UCSD-AML1 (cell line): ENCODE data around the gene RPL12.

ENCODE experiments used
- DNase-seq: peaks from one replicate; lab custom pipeline; 2025; ENCODE audit not compliant: unreplicated experiment; lab: John Stamatoyannopoulos, UW

The RPL12 gene

DNA sequence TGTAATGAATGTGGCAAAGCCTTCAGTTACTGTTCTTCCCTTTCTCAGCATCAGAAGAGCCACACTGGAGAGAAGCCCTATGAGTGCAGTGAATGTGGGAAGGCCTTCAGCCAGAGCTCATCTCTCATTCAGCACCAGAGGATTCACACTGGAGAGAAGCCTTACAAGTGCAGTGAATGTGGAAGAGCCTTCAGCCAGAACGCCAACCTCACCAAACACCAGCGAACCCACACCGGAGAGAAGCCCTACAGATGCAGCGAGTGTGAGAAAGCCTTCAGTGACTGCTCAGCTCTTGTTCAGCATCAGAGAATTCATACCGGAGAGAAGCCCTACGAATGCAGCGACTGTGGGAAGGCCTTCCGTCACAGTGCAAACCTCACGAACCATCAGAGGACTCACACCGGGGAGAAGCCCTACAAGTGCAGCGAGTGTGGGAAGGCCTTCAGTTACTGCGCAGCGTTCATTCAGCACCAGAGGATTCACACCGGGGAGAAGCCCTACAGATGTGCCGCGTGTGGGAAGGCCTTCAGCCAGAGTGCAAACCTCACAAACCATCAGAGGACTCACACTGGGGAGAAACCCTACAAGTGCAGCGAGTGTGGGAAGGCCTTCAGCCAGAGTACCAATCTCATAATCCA, 6.8 kb downstream of the RPL12 start:
- DNase-seq: no peak

DNA sequence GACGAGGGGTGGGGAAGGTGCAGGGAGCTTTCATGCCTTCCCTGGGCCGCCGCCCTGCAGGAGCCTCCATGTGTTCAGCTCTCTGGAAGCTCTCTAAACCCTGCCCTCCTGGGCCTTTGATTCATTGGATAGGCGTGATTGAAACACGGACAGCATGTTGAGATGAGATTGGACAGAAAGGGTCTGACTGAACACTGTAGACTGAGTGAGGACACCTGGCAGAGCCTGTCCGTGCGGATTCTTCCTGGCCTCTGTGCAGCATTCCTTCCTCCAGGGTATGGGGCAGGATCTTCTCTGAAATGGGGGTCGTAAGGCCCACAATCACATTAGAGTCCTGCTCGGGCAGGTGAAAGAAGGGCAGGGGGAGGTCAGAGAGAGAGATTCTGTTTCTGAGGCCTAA, 12.8 kb downstream of the RPL12 start:
- DNase-seq: no peak

DNA sequence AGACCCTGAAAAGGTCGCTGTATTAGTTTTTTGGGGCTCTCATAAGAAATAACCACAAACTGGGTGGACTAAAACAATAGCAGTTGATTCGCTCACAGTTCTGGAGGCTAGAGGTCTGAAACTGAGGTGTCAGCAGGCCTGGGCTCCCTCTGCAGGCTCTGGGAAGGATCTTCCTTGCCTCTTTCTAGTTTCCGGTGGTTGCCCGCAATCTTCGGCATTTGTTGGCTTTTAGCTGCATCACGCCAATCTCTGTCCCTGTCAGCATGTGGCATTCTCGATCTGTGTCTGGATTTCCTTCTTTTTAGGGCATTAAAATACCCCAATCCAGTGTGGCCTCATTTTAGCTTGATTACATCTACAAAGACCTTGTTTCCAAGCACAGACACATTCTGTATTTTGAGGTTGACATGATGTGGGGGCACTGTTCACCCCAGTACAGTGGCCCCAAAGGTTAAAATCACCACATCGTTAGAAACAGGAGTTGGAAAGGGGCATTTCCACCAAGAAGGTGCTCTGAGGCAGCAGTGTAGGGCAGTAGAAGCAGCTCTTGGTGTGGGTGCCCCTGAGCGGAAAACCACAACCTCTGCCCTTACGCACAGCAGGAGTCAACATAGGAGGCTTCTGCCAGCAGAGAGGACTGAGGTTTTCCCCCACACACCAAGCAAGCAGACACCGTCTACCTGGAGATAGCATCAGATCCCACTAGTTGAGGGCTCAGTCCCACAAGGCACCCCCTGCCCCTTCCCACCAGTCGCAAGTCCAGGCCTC, 13.5 kb downstream of the RPL12 start:
- DNase-seq: no peak

DNA sequence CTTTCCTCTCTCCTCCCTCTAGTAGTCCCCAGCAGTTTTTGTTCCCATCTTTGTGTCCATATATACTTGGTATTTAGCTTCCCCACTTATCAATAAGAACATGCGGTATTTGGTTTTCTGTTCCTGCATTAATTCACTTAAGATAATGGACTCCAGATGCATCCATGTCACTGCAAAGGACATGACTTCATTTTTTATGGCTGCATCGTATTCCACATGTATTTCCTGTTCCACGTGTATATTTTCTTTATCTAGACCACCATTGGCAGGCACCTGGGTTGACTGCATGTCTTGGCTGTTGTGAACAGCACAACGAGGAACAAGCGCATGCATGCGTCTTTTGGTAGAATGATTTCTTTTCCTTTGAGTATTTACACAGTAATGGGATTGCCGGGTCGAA, 20.8 kb downstream of the RPL12 start:
- DNase-seq: no peak

DNA sequence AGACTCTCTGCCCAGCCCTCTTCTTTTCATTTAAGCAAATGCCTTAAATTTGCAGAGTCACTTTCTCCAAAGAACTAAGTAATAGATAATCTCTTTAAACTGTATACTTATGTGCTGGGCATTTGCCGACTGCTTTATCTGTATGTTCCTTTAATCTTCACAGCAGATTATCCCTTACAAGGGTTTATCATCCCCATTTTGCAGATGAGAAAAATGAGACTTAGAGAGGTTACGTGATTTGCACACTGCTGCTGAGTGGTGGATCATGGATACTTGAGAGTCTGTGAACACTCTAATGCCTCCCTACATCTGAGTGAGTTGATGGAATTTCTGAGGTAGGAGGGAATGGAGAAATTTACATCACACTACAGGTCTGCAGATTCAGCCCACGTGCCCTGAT, 22.9 kb downstream of the RPL12 start:
- no peak for DNase-seq

DNA sequence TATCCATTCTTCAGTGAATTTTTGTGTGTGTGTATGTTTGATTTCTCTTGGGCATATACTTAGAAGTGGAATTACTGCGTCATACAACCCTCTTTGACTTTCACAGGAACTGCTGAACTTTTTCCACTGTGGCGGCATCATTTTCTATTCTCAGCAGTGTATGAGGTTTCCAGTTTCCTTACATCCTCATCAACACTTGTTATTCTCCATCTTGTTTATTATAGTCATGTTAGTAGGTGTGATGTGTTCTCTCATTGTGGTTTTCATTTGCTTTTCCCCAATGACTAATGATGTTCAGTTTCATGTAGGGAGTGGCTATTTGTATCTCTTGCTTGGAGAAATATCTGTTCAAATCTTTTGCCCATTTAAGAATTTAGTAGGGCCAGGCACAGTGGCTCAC, 24.4 kb downstream of the RPL12 start:
- no peak for DNase-seq

DNA sequence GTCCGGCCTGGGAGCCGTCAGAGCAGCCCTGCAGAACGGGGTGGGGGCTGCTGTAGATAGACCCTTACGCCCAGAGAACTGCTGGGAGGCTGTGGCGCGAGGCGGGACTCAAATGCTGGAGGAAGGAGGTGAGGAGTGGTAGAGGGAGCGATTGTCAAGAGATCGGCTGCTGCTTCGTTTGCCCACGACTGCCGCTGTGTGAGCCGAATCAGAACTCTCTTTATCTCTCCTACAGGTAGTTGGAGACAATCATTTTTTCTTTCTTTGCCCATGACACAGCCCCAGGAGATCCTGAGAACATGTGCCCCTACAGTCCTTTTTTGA, 26.6 kb downstream of the RPL12 start:
- DNase-seq: no peak

DNA sequence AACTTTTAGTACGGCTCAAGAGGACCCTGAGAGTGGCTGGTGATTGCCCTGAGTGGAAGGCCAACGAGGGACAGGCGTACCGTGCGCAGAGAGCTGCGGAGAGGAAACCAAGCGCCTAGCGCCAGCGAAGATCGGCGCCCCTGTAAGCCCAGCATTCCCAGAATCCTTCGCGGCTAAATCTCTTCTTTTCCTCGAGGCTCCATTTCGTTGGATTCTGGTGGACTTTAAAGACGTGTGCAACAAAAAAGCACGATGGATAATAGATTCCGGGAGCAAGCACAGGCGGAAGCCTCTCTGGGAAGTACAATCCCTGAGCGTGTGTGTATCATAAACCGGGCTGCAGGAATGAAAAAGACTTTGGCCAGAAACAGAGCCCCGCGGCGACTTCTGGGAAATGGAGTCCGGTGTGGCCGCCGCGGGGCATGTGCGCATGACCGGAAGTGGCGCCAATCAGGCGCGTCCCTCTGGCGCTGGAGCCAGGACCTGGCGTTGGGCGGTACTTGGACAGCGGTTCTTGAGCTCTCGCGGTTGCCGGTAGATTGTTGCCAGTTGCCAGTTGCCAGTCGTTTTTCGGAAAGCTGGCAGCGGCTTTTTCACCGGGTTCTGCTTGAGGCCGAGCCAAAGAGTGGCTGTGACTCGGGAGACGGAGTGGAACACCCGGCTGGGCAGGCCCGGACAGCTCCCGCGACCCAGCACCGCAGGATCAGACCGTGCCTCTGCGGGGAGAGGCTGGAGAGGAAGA, 27.1 kb downstream of the RPL12 start, which contains the start of gene ZNF79:
Gene ZNF79, plus strand, starts transcription at position 449 of the 742 bp plus-strand sequence. CDS start 406 bp downstream, outside the sequence.
- DNase-seq: peak; percentile 91

DNA sequence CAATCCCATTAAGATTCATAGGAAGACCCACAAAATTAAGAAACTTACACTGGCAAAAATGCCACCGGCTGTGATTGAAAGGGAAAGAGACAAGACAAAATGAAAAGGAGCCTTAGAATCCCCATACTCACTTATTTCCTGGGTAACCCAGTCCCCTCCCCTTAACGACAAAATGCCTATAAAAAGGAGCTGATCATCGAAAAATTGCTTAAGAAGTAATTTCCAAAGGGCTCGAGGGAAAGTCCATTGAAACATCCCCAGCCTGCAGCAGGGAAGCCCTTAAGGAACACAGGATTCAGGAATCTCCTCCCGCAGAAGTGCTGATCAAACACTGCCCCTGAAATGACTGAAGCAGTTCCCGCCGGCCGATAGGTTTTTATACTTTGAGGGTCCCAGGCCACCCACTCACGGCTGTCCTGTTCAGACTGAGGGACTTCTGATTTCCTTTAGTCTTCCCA, 27.7 kb downstream of the RPL12 start:
- DNase-seq: no peak

DNA sequence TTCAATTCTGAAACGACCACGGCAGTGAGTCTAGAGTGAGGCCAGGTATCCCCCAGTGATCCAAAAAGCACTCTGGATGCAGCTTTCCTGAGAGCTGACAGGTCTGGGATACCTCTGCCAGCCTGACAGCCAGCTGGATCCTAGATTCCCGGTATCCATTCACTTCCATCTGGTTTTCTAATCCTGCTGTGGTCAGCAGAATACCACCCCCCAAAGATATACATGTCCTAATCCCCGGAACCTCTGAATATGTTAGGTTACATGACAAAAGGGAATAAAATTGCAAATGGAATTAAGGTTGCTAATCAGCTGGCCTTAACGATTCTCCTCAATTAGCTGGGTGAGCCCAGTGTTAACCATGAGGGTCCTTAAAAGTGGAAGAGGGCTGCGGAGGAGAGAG, 28.4 kb downstream of the RPL12 start:
- no peak for DNase-seq

DNA sequence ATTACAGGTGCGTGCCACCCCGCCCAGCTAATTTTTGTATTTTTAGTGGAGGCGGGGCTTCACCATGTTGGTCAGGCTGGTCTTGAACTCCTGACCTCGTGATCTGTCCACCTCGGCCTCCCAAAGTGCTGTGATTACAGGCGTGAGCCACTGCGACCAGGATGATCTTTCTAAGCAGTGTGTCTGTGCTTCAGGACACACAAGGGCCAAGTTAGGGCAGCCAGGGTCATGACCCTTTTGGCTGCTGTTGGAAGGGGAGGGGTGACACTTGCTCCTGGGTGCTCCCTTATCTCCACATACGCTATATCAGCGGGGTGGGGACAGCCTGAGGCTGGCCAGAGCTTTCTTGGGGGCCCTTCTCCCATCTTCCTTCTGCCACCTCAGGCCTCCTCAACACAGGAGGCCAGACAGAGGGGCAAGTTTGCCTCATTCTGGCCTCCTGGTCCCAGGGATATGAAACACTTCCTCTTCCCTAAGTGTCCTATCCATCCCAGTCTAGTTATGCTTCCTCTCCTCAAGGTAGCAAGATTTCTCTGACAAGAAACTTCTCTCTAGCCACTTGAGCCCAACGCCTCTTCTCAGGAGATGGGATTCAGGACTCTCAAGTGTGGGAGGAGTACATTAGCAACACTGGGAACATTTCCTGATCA, 28.9 kb downstream of the RPL12 start:
- no peak for DNase-seq

DNA sequence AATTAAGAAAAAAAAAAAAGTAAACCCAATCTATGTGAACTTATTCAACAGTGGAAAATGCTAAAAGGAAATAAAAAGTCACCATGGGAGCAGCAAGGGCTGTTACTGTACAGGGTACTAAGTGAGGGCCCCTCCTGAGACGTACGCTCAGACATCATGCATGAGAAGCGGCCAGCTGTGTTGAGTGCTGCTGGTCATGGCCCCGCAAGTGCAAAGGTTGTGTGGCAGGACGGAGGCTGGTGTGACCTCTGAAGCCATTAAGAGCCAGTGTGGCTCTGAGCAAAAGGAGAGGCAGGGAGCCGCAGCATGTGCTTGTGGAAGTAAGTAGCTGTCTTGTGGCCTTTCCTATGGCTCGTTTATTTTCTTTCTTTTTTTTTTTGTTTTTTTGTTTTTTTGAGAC, 30.1 kb downstream of the RPL12 start:
- no peak for DNase-seq

DNA sequence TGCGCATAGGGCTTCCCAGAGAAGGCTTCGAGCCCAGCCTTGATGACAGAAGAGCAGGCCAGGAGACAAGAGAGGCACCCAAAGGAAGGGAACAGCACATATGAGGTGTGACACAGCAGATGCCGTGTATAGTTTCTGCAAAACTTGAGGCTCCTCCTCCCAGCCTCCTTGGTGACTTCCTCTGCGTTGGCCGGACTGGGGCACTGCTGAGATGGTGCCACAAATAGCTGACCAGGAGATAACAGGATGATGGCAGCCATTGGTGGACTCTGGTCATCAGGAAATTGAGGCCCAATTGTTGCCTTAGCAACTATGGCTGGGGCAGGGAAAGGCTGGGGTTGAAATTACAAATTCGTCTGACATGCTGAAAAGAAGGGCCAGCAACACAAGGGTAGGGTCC, 31.9 kb downstream of the RPL12 start:
- peak; percentile 28 for DNase-seq

DNA sequence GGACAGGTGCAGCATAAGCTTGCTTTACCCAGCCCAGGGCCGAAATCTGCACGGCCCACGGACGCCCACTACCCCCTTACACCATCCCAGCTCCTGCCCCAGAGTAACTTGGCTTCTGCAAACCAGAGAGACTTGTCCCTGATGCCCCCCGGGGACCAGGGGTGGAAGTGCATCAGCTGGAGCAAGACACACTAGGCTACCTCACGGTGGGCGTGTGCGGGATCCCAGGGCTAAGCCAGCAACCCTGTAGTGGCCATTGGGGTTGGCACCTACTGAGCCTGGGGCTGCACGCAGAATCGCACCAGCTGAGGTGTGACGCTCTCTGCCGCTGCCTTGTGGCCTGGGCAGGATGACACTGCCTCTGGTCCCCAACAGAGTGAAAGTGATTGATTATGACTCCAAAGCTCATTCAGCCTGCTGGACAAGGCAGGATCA, 33.2 kb downstream of the RPL12 start:
- peak; percentile 61 for DNase-seq

DNA sequence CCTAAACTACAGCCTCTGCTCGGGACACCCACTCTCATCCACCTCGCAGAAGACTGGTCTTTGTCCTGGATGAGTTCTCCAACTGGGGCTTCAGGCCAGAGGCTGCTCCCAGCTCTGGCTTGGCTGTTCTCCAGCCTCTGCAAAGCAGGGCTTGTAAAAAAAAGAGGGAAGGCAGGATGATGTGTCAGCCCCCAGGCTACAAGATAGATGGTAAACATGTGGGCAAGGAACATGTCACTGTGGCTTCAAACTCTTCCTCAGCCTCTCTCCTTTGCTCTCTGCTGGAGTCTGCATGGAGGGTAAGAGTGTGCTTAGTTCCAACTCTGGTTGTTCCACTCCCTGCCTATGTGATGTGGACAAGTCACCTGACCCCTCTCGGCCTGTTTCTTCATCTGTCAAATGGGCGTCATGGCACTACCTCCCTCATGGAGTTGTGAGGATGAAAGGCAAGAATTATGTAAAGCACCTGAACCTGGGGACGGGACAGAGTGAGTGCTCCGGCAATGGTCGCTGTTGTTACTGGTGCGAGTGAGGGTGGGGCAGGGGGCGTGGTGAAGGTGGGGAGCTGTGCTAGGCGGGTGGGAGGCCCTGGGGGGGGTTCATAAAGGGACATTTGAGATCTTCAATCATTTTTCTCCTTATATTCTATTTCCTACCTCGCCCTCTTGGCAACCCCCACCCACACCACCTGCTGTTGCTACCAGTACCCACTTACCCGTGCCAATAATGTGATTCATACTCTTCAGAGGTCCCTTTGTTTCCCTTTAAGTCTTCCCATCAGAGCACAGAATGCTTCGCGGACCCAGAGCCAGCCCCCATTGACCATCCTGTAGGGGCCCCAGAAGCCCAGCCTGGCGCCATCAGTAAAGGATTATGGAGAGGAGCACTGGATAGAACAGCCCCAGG, 33.8 kb downstream of the RPL12 start:
- no peak for DNase-seq

DNA sequence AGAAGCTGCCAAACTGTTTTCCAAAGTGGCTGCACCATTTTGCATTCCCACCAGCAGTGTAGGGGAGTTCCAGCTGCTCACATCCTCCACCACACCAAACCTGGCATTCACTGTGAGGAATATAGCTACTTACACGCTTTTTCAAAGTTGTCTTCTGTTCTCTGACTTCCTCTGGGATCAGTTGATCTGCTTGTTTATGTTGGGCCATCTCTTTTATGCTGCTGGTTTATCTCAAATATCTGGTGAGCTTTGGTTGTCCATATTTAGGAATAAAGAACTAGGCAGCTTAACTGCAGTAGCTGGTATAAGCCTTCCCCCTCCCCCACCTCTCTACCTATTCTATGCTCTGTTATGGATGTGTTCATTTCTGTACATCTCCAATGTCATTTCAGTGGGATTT, 35.5 kb downstream of the RPL12 start:
- no peak for DNase-seq

DNA sequence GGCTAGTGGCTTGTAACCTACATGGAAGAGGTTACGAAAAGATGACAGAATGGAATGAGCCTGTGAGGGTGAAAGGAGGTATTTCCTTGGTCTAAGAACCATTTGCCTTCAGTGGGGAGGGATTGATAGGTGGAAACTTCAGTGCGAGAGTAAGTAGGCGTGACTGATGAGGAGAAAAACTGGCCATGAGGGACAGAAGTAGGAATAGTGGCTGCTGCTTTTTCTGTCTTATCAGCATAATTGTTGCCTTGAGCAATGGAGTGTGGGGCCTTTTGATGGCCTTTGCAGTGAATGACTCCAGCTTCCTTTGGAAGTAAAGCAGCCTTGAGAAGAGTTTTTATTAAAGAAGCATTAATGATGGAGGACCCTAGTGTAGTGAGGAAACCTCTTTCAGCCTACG, 36.1 kb downstream of the RPL12 start:
- no peak for DNase-seq

DNA sequence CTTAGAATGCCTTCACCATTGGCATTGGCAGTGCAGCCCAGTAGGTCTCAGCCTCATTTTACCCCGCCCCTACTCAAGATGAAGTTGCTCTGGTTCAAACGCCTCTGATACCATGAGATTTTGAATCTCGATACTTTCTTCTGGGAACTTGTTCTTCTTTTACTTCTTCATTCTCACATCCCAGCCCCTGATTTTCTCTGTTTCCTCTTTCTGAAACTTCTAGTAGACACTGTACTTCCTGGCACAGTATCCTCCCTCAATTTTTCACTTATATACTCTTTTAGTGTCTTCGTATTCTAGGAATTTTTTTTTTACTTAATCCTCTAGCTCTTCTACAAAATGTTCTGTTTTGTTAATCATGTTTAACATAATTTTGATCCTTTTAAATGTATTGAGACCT, 40.1 kb downstream of the RPL12 start:
- DNase-seq: no peak

DNA sequence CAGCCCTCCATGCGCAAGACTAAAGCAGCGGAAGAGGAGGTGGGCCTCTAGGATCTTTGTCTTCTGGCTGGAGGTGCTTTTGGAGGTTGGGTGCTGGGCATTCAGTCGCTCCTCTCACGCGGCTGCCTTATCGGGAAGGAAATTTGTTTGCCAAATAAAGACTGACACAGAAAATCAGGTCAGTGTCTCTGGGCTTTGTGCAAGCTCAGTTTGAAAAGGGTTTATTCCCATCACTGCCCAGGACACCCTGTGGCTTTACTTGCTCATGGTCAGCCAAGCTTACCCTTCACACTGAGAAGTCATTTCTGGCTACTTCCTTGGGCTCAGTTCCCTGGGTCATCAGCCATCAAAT, 43.7 kb downstream of the RPL12 start:
- DNase-seq: no peak

DNA sequence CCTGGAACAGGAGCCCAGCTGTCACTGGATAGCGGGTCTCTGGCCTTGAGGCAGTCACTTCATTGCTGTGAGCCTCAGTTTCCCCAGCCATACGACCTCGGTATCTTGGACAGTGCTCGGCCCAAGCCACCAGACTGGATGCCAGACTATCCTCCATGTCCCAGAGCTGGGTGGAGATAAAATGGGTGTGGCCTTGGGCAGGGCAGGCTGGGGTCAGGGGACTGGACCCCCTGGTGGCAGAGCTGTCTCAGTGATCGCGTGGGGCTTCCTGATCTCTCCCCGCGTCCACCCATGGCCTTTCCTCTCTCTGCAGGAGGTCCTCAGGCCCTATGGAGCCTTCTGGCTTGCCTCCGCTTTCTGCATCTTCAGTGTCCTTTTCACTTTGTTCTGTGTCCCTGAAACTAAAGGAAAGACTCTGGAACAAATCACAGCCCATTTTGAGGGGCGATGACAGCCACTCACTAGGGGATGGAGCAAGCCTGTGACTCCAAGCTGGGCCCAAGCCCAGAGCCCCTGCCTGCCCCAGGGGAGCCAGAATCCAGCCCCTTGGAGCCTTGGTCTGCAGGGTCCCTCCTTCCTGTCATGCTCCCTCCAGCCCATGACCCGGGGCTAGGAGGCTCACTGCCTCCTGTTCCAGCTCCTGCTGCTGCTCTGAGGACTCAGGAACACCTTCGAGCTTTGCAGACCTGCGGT, 44.3 kb downstream of the RPL12 start:
- DNase-seq: no peak
